A673 (cell line): ENCODE measurements around the gene GPATCH3.

Experiments
- CTCF ChIP-seq: fragments of 300-800, 200-600 bp; sonication (generic); conservative IDR thresholded peaks from 2 replicates; pipeline ENCODE4 v1.5.1; 2017; ENCODE audit warnings: low read depth, mild to moderate bottlenecking, antibody characterized with exemption, low read length, moderate library complexity, mixed read lengths
- EZH2 ChIP-seq: fragments of 200-600 bp; sonication (generic); IDR thresholded peaks from 2 replicates; pipeline ENCODE4 v1.6.1; 2017; ENCODE audit warnings: borderline replicate concordance, low read depth, mild to moderate bottlenecking, mixed read lengths, antibody characterized with exemption, low read length; ENCODE audit not compliant: poor library complexity, severe bottlenecking

DNA sequence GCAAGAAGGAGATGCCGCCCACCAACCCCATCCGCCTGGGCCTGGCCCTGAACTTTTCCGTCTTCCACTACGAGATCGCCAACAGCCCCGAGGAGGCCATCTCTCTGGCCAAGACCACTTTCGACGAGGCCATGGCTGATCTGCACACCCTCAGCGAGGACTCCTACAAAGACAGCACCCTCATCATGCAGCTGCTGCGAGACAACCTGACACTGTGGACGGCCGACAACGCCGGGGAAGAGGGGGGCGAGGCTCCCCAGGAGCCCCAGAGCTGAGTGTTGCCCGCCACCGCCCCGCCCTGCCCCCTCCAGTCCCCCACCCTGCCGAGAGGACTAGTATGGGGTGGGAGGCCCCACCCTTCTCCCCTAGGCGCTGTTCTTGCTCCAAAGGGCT is 36.6 kb downstream of the GPATCH3 start:
- TF ChIP-seq EZH2 (no peak), CTCF (no peak)
